ENCODE measurements around the gene THSD4. TPM values are rescaled to one million over a fixed set of nuclear protein-coding genes. Genes with fewer than 3 reads are reported as not detected.
A peak's percentile ranks its signal among the peaks of the same experiment; 100 is the strongest.

THSD4 gene
- total RNA-seq, 1 donor from 2014 or later: 66.8 TPM

DNA sequence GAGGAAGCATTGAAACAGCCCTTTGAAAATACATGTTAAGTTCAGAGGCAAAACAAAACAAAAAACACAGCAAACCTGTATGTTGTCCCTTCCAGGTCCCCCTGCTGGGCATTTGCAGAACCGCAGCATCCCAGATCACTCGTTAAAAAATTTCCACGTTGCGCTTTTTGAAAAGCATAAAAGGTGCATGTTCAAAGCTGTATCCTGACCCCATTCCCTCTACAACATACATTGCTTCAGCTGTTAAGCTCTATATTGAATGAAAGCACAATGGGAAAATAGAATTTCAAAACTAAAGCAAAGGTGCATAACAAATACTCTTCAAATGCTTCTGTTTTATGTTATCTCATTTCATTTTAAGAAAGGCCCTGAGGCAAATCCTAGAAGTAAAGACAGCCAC is 328.3 kb downstream of the THSD4 start:
- Histone ChIP-seq H3K27me3 (no peaks in the 10 kb centered on the region), H3K36me3 (no peaks in the 10 kb centered on the region), H3K4me1 (peaks cover 19% of the 10 kb centered on the region), H3K27ac (no peak overlapping the region), H3K9me3 (no peaks in the 10 kb centered on the region), H3K4me3 (no peak overlapping the region)
- no peak for DNase-seq (ENCODE audit: extremely low spot score in 2 of 2)
- intact Hi-C loops (cut with DNase I): loop anchor here (5.0 to 10.0 kb wide), 2 partner anchors 326 to 361 kb away; partner anchors contain the start of gene THSD4
- TF ChIP-seq POLR2A (IDR thresholded peaks at IDR 0.05) (no peak), POLR2AphosphoS5 (IDR thresholded peaks at IDR 0.05; ENCODE audit: insufficient read depth in 1 of 2, low read depth in 1 of 2) (peak in 1 of 2 donors; percentile 13)
- TF ChIP-seq, protein P1, sequence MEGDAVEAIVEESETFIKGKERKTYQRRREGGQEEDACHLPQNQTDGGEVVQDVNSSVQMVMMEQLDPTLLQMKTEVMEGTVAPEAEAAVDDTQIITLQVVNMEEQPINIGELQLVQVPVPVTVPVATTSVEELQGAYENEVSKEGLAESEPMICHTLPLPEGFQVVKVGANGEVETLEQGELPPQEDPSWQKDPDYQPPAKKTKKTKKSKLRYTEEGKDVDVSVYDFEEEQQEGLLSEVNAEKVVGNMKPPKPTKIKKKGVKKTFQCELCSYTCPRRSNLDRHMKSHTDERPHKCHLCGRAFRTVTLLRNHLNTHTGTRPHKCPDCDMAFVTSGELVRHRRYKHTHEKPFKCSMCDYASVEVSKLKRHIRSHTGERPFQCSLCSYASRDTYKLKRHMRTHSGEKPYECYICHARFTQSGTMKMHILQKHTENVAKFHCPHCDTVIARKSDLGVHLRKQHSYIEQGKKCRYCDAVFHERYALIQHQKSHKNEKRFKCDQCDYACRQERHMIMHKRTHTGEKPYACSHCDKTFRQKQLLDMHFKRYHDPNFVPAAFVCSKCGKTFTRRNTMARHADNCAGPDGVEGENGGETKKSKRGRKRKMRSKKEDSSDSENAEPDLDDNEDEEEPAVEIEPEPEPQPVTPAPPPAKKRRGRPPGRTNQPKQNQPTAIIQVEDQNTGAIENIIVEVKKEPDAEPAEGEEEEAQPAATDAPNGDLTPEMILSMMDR (IDR thresholded peaks at IDR 0.05): peak; percentile 65 to 90 (median 70)

DNA sequence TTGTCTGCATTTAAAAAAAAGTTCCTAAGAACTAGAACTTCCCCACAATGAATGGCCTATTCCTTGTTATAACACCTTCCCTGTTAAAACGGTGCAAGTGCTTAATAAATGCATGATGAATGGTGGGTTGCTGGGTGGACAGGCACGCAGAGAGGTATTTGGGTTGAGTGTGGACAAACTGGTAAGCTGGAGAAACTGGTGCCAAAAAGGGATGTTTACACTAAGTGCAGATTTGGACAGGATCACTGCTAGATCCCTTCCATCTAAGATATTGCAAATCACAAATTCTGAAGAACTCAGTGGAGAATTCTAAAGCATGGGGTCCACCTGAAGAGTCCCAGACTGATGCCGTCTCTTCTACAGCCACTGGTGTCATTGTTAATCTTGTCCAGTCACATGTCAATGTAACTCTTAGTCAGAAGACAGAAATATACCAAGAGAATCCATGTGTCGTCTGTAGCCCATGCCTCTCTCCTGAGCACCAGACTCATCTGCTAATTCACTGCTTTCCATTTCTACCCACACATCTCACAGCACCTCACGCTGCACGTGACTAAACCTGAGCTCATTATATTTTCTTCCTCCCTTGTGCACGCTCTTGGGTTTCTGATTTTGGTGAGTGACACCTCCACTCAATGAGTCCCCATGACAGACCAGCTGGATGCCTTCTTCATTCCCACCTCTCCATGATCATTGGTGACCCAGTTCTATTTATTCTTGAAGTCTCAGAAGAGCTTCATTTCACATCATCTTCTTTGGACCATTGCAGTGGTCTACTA is 328.9 kb downstream of the THSD4 start:
- H3K4me3 ChIP-seq: no peak overlapping the region
- H3K27ac ChIP-seq: no peak overlapping the region
- TF ChIP-seq POLR2AphosphoS5 (IDR thresholded peaks at IDR 0.05; ENCODE audit: insufficient read depth in 1 of 2, low read depth in 1 of 2) (no peak), POLR2A (IDR thresholded peaks at IDR 0.05) (no peak)
- TF ChIP-seq, protein P1 (IDR thresholded peaks at IDR 0.05): no peak
- H3K36me3 ChIP-seq: no peaks in the 10 kb centered on the region
- no peak for DNase-seq (ENCODE audit: extremely low spot score in 2 of 2)
- peaks cover 19% of the 10 kb centered on the region for H3K4me1 ChIP-seq
- intact Hi-C loops (cut with DNase I): loop anchor here (5.0 to 10.0 kb wide), 2 partner anchors 327 to 361 kb away; partner anchors contain the start of gene THSD4
- H3K9me3 ChIP-seq: no peaks in the 10 kb centered on the region
- no peaks in the 10 kb centered on the region for H3K27me3 ChIP-seq

DNA sequence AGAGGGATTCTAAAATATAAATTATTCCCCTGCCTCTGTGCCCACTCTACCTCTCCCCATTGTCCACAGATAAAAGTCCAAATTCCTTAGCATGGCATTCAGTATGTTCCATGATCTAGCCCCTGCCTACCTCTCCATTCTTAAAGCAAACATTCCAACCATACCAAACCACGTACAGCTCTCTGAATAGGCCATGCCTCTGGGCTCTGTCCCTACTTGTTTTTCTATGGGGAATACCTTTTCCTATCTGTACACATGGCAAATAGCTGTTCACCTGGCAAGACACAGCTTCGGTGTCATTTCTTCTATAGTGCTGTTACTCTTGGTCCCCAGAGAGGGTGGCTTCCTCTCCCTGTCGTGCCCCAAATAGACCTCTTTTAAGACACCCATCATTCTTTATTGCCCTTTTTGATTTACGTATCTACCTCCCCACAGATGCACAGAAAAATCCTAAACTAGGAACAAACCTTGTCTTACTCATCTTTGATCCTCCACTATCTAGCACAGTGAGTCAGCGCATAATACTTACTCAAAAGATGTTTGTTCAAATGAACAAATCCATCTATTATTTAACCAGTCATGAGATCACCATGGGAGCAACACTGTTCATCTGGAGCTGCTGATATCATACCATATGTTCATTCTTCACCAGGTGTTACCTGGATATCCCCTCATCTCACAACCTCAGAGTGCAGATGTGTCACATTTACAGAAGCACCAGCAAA is 329.8 kb downstream of the THSD4 start:
- no peak overlapping the region for H3K27ac ChIP-seq
- DNase-seq (ENCODE audit: extremely low spot score in 2 of 2): no peak
- intact Hi-C loops (cut with DNase I): loop anchor here (5.0 to 10.0 kb wide), 2 partner anchors 328 to 360 kb away; partner anchors contain the start of gene THSD4

DNA sequence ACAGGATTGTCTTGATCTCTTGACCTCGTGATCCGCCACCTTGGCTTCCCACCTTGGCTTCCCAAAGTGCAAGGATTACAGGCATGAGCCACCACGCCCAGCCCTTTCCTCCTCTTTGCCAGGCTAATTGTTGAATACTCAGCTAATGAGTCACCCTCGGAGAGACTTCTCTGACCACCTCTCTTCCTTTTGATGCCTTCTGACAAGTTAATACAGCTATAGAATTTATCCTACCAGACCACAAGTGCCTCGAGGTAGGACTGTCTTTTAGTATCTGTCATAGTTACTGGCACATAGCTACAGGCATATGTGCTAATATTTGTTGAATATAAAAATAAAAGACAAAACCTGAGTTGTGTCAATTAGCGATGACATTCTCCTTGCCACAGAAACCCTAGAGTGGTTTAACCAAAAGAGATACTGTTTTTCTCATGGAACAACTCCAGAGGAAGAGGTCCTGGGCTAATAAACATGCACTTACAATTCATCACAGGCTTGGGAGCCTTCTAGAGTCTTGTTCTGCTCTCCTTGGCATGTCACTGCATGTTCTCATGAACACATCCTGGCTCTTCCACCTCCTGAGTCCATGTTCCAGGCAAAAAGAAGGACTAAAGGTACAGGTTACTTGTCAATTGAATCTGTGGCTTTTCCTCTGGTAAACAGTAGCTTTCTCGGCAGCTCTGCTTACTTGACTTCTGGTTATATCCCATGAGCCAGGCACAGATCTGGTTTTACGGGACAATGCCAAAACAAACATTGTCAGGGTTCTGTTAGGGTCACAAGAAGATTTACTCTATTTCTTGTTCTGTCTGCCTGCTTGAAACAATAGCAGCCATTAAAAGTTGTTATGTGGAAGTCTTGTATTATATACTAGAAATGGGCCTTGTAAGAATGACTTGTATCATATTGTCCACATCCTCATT is 332.3 kb downstream of the THSD4 start:
- Histone ChIP-seq H3K27ac (peak overlapping the region; percentile 48), H3K4me3 (no peak overlapping the region), H3K27me3 (no peaks in the 10 kb centered on the region), H3K9me3 (no peaks in the 10 kb centered on the region), H3K36me3 (no peaks in the 10 kb centered on the region), H3K4me1 (peaks cover 32% of the 10 kb centered on the region)
- DNase-seq (ENCODE audit: extremely low spot score in 2 of 2): no peak
- TF ChIP-seq, protein P1 (IDR thresholded peaks at IDR 0.05): no peak
- TF ChIP-seq POLR2AphosphoS5 (IDR thresholded peaks at IDR 0.05; ENCODE audit: insufficient read depth in 1 of 2, low read depth in 1 of 2): peak in 1 of 2 donors; percentile 48
- intact Hi-C loops (cut with DNase I): loop anchor here (10.0 kb wide), 1 partner anchor 357 kb away; no protein-coding TSS in a partner anchor

More for the DNA sequence above, 329.8 kb downstream of the THSD4 start:
- H3K4me3 ChIP-seq: no peak overlapping the region
- H3K9me3 ChIP-seq: no peaks in the 10 kb centered on the region
- H3K27me3 ChIP-seq: no peaks in the 10 kb centered on the region
- H3K4me1 ChIP-seq: peaks cover 19% of the 10 kb centered on the region
- H3K36me3 ChIP-seq: no peaks in the 10 kb centered on the region
- TF ChIP-seq POLR2AphosphoS5 (IDR thresholded peaks at IDR 0.05; ENCODE audit: insufficient read depth in 1 of 2, low read depth in 1 of 2) (no peak), POLR2A (IDR thresholded peaks at IDR 0.05) (no peak)
- TF ChIP-seq, protein P1 (IDR thresholded peaks at IDR 0.05): no peak
